ENCODE data around the gene MED12L. TPM values are rescaled to one million over a fixed set of nuclear protein-coding genes. Genes with fewer than 3 reads are reported as not detected.

Gene MED12L
- total and polyA plus RNA-seq, 7 donors, result 0.16 to 0.71 (median 0.28) TPM; not detected in 2

DNA sequence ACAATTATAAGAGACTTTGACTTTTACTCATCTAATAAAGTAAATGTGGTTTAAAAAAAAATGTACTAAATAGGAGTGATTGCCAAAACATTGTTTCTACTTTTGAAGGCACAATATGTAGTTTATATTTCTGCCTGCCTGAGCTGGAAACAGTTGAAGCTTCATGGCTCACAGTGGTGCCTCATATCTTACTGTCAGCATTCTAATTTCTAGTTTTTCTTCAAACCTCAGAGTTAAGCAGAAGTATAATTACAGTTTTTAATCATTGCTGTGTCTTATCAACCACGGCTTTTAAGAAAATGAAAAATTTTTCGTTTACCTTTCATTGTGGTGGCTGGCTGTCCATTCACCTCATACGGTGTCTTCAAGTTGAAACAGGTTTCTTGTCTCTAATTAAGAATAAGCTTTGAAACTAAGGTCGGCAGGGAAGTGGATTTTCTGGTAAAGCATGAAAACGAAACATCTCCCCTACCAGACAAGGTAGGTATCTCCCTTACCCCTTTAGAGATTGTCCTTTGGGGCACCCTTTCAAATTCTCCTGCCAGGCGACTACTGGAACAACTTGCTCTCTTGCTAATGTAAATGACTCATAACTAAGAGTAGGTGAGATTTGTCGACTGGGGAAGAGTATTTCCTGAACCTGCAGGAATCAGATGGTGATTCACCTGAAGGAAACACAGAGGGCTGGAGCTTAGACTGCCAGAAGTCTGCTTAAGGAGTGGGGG lies 231.0 kb downstream of the MED12L start, which contains the start of gene GPR87:
Gene GPR87, minus strand, starts transcription at position 554 of the 725 bp plus-strand sequence. CDS start 16,720 bp downstream, outside the sequence.
- Histone ChIP-seq H3K27me3 (no peaks in the 10 kb centered on the region), H3K27ac (no peak within 1 kb of the TSS), H3K9me3 (no peaks in the 10 kb centered on the region), H3K4me1 (no peaks in the 10 kb centered on the region), H3K4me3 (no peak within 1 kb of the TSS), H3K36me3 (no peaks in the 10 kb centered on the region)
- no peak for TF ChIP-seq POLR2A (IDR thresholded peaks at IDR 0.05)
- WGBS, 2 donors, result 72 to 73% methylated on average over 7 of the region's 7 CpGs
- intact Hi-C loops (cut with DNase I), result no loop called here
- no peak for DNase-seq

DNA sequence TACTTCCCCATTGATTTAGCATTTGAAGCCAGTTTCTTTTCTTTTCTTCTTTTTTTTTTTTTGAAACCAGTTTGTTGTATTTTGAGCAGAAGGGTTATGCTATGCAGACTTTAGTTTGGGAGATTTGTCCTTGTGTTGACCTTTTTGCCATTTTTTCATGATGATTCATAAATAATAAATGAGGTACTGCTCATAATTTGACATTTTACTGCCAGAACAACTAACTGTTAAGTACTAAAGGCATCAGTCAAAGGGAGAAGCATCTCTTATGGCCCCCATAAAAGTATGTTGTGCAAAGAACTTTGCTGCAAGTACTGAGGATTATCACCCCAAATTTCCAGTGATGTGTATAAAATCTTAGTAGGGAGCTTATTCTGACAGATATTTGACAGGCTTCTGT lies 232.8 kb downstream of the MED12L start:
- H3K9me3 ChIP-seq, result no peaks in the 10 kb centered on the region
- intact Hi-C loops (cut with DNase I), result no loop called here
- H3K36me3 ChIP-seq, result no peaks in the 10 kb centered on the region
- H3K27me3 ChIP-seq, result no peaks in the 10 kb centered on the region
- H3K4me3 ChIP-seq, result no peak overlapping the region
- no peak overlapping the region for H3K27ac ChIP-seq
- no peak for DNase-seq
- TF ChIP-seq EP300 (IDR thresholded peaks at IDR 0.05), result no peak
- TF ChIP-seq, protein P1, sequence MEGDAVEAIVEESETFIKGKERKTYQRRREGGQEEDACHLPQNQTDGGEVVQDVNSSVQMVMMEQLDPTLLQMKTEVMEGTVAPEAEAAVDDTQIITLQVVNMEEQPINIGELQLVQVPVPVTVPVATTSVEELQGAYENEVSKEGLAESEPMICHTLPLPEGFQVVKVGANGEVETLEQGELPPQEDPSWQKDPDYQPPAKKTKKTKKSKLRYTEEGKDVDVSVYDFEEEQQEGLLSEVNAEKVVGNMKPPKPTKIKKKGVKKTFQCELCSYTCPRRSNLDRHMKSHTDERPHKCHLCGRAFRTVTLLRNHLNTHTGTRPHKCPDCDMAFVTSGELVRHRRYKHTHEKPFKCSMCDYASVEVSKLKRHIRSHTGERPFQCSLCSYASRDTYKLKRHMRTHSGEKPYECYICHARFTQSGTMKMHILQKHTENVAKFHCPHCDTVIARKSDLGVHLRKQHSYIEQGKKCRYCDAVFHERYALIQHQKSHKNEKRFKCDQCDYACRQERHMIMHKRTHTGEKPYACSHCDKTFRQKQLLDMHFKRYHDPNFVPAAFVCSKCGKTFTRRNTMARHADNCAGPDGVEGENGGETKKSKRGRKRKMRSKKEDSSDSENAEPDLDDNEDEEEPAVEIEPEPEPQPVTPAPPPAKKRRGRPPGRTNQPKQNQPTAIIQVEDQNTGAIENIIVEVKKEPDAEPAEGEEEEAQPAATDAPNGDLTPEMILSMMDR (IDR thresholded peaks at IDR 0.05), result no peak
- TF ChIP-seq POLR2A (IDR thresholded peaks at IDR 0.05), result no peak
- TF ChIP-seq POLR2AphosphoS5 (IDR thresholded peaks at IDR 0.05), result no peak
- H3K4me1 ChIP-seq, result no peaks in the 10 kb centered on the region

DNA sequence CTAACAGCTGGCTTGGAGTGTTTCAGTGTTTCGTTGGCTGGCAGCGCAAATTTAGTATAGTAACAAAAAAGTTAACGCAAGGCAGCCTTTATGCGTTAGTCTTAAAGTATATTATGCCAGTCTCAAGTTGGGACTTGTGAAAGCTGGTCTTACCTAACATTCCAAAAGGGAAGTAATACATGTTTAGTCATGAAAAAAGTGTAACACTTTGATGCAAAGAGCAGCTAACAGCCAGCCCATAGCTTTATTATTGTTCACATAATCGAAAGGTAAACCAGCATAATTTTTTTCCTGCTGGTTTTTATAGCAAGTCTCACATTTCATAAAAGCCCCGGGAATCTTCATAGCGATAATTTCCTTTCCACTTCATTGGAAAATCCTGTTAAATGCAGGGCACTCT lies 233.5 kb downstream of the MED12L start:
- 86 to 89% methylated on average over 7 of the region's 7 CpGs for WGBS, 2 donors
- no peak for DNase-seq
- no peak overlapping the region for H3K27ac ChIP-seq

DNA sequence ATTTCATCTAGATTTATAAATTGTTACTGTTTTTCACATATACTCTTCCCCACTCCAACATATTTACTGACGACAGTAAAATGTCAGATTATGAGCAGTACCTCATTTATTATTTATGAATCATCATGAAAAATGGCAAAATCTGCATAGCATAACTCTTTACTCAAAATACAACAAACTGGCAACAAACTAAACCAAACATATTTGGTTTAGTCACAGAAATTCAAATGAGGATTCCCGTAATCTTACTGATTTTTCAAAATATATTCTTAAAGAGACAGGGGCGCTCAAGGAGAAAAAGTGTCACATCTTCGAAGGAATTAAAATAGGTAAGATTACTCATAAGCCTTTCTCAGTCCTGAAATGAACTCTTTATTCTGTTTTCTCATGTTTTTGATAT lies 234.2 kb downstream of the MED12L start:
- Histone ChIP-seq H3K4me1 (no peaks in the 10 kb centered on the region), H3K9me3 (no peaks in the 10 kb centered on the region), H3K36me3 (no peaks in the 10 kb centered on the region), H3K27ac (no peak overlapping the region), H3K4me3 (no peak overlapping the region), H3K27me3 (no peaks in the 10 kb centered on the region)
- TF ChIP-seq POLR2AphosphoS5 (IDR thresholded peaks at IDR 0.05) (no peak), POLR2A (IDR thresholded peaks at IDR 0.05) (no peak), EP300 (IDR thresholded peaks at IDR 0.05) (no peak)
- TF ChIP-seq, protein P1 (IDR thresholded peaks at IDR 0.05), result no peak
- 81 to 87% methylated on average over 4 of the region's 4 CpGs for WGBS, 2 donors
- intact Hi-C loops (cut with DNase I), result no loop called here
- no peak for DNase-seq

More for the DNA sequence above, 233.5 kb downstream of the MED12L start:
- no peaks in the 10 kb centered on the region for H3K4me1 ChIP-seq
- intact Hi-C loops (cut with DNase I), result no loop called here
- no peaks in the 10 kb centered on the region for H3K36me3 ChIP-seq
- H3K27me3 ChIP-seq, result no peaks in the 10 kb centered on the region
- no peak overlapping the region for H3K4me3 ChIP-seq
- no peaks in the 10 kb centered on the region for H3K9me3 ChIP-seq
- TF ChIP-seq EP300 (IDR thresholded peaks at IDR 0.05) (no peak), POLR2AphosphoS5 (IDR thresholded peaks at IDR 0.05) (no peak), POLR2A (IDR thresholded peaks at IDR 0.05) (no peak)
- TF ChIP-seq, protein P1 (IDR thresholded peaks at IDR 0.05), result no peak

DNA sequence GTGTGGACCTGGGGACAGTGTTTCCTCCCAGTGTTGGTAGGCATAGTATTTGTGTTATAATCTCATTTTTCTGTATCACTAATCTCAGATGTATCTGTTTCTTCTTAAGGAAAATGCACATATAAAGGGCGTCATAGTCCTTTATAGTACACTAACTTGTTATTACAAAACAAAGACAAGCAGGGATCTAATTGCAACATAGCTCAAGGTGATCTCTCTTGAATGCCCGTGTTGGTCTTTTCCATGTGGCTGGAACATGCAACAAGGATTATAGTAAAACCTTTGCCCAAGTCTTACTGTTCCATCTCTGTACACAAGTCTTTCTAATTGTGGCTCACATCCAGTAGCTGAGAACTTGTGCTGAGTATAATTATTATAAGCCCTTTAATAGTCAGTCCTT lies 234.7 kb downstream of the MED12L start:
- WGBS, 2 donors, result 85 to 92% methylated on average over 2 of the region's 2 CpGs
- intact Hi-C loops (cut with DNase I), result no loop called here
- Histone ChIP-seq H3K36me3 (no peaks in the 10 kb centered on the region), H3K4me1 (no peaks in the 10 kb centered on the region), H3K4me3 (no peak overlapping the region), H3K27me3 (no peaks in the 10 kb centered on the region), H3K9me3 (no peaks in the 10 kb centered on the region), H3K27ac (no peak overlapping the region)
- TF ChIP-seq POLR2A (IDR thresholded peaks at IDR 0.05) (no peak), EP300 (IDR thresholded peaks at IDR 0.05) (no peak), POLR2AphosphoS5 (IDR thresholded peaks at IDR 0.05) (no peak)
- TF ChIP-seq, protein P1 (IDR thresholded peaks at IDR 0.05), result no peak
- no peak for DNase-seq
